HG03558 (cell line): ENCODE data around the gene KCNC4.

Experiments
- ATAC-seq: cut with Tn5 transposase; IDR thresholded peaks from one replicate; pipeline ENCODE4 v1.9.1; 2021; ENCODE audit warnings: moderate number of reproducible peaks; ENCODE audit not compliant: unreplicated experiment; ENCODE audit errors: extremely low read depth

The KCNC4 gene

GRCh38 chr1:110248746-110249145, 38.6 kb downstream of the KCNC4 start:
- no peak for ATAC-seq

GRCh38 chr1:110249256-110249655, 39.1 kb downstream of the KCNC4 start:
- no peak for ATAC-seq

- no peak for ATAC-seq
These were observed 39.9 kb downstream of the KCNC4 start for GRCh38 chr1:110250008-110250407.

GRCh38 chr1:110250749-110251148, 40.6 kb downstream of the KCNC4 start:
- no peak for ATAC-seq

- no peak for ATAC-seq
These were observed 43.1 kb downstream of the KCNC4 start for GRCh38 chr1:110253213-110253612.

- no peak for ATAC-seq
These were observed 44.7 kb downstream of the KCNC4 start for GRCh38 chr1:110254604-110255391.

GRCh38 chr1:110255392-110255787, 45.3 kb downstream of the KCNC4 start:
- ATAC-seq = no peak

- ATAC-seq = no peak
These were observed 48.6 kb downstream of the KCNC4 start for GRCh38 chr1:110258734-110259133.

- no peak for ATAC-seq
These were observed 49.7 kb downstream of the KCNC4 start for GRCh38 chr1:110259770-110260169.
